Activated T-cell treated with anti-CD3 and anti-CD28 coated beads, Interleukin-2, amount 50 U/mL, for 24 hours (primary cell): ENCODE data around the gene HRK.
"Not testable (repeated sequence)": the region's sequence is repeated elsewhere in the genome, so short reads cannot be mapped to it uniquely, and the experiment has no call there.

ENCODE experiments used
- DNase-seq: peaks from one replicate; pipeline ENCODE4 v3.0.0-alpha.2; 2020
- H3K27ac Mint-ChIP-seq: 2 replicates; pipeline ENCODE4 v1.8.0; 2020; ENCODE audit warnings: mild to moderate bottlenecking, mixed read lengths
- H3K27me3 Mint-ChIP-seq: 2 replicates; pipeline ENCODE4 v1.8.0; 2020; ENCODE audit warnings: mixed read lengths
- H3K36me3 Mint-ChIP-seq: 2 replicates; pipeline ENCODE4 v1.8.0; 2020; ENCODE audit warnings: low read depth, mixed read lengths
- H3K4me1 Mint-ChIP-seq: 2 replicates; pipeline ENCODE4 v1.8.0; 2020; ENCODE audit warnings: low read depth, mixed read lengths
- H3K4me3 Mint-ChIP-seq: 2 replicates; pipeline ENCODE4 v1.8.0; 2020; ENCODE audit warnings: mild to moderate bottlenecking, moderate library complexity, mixed read lengths
- H3K9me3 Mint-ChIP-seq: 2 replicates; pipeline ENCODE4 v1.8.0; 2020; ENCODE audit warnings: mixed read lengths

HRK gene

GRCh38 chr12:116833474-116833873, 47.8 kb downstream of the HRK start:
- Mint-ChIP-seq H3K9me3 (no peaks in the 10 kb centered on the region), H3K36me3 (peaks cover 21% of the 10 kb centered on the region)

GRCh38 chr12:116832353-116832752, 48.9 kb downstream of the HRK start:
- Mint-ChIP-seq H3K36me3 (peaks cover 19% of the 10 kb centered on the region), H3K27ac (no peak overlapping the region), H3K9me3 (no peaks in the 10 kb centered on the region), H3K4me1 (no peaks in the 10 kb centered on the region), H3K4me3 (no peak overlapping the region), H3K27me3 (no peaks in the 10 kb centered on the region)
- DNase-seq = no peak

More at GRCh38 chr12:116833474-116833873, 47.8 kb downstream of the HRK start:
- Mint-ChIP-seq H3K4me1 (no peaks in the 10 kb centered on the region), H3K4me3 (no peak overlapping the region), H3K27me3 (no peaks in the 10 kb centered on the region), H3K27ac (no peak overlapping the region)
- no peak for DNase-seq

GRCh38 chr12:116827432-116827831, 53.8 kb downstream of the HRK start:
- H3K27me3 Mint-ChIP-seq = no peaks in the 10 kb centered on the region
- H3K4me3 Mint-ChIP-seq = no peak overlapping the region
- no peak for DNase-seq
- peaks cover 5% of the 10 kb centered on the region for H3K9me3 Mint-ChIP-seq
- H3K4me1 Mint-ChIP-seq = no peaks in the 10 kb centered on the region
- no peak overlapping the region for H3K27ac Mint-ChIP-seq
- peaks cover 6% of the 10 kb centered on the region for H3K36me3 Mint-ChIP-seq

GRCh38 chr12:116821291-116821690, 60.0 kb downstream of the HRK start:
- peaks cover 5% of the 10 kb centered on the region for H3K9me3 Mint-ChIP-seq
- H3K4me3 Mint-ChIP-seq = no peak overlapping the region
- no peak overlapping the region for H3K27ac Mint-ChIP-seq
- H3K4me1 Mint-ChIP-seq = peaks cover 20% of the 10 kb centered on the region
- no peak for DNase-seq
- peaks cover 11% of the 10 kb centered on the region for H3K36me3 Mint-ChIP-seq
- H3K27me3 Mint-ChIP-seq = no peaks in the 10 kb centered on the region

- Mint-ChIP-seq H3K36me3 (peaks cover 7% of the 10 kb centered on the region), H3K4me3 (peak overlapping the region; percentile 38), H3K4me1 (peaks cover 20% of the 10 kb centered on the region), H3K9me3 (peaks cover 5% of the 10 kb centered on the region), H3K27me3 (no peaks in the 10 kb centered on the region), H3K27ac (no peak overlapping the region)
- no peak for DNase-seq
These were observed 61.1 kb downstream of the HRK start for GRCh38 chr12:116820064-116820656.

- peak; percentile 91 for DNase-seq
- Mint-ChIP-seq H3K4me3 (peak overlapping the region; percentile 92), H3K4me1 (peaks cover 20% of the 10 kb centered on the region), H3K36me3 (peaks cover 5% of the 10 kb centered on the region), H3K27me3 (no peaks in the 10 kb centered on the region), H3K9me3 (no peaks in the 10 kb centered on the region), H3K27ac (peak overlapping the region; percentile 97)
These were observed 62.1 kb downstream of the HRK start for GRCh38 chr12:116818948-116819832.

- Mint-ChIP-seq H3K4me1 (peaks cover 20% of the 10 kb centered on the region), H3K9me3 (no peaks in the 10 kb centered on the region), H3K4me3 (peak overlapping the region; percentile 92), H3K27me3 (no peaks in the 10 kb centered on the region), H3K36me3 (peaks cover 5% of the 10 kb centered on the region), H3K27ac (peak overlapping the region; percentile 97)
- peak; percentile 44 for DNase-seq
These were observed 62.8 kb downstream of the HRK start for GRCh38 chr12:116818341-116818856.

- not testable (repeated sequence) for H3K36me3 Mint-ChIP-seq, H3K27me3 Mint-ChIP-seq, H3K4me3 Mint-ChIP-seq, H3K9me3 Mint-ChIP-seq, DNase-seq, H3K27ac Mint-ChIP-seq
- peaks cover 15% of the 10 kb centered on the region for H3K4me1 Mint-ChIP-seq
These were observed 66.5 kb downstream of the HRK start for GRCh38 chr12:116814766-116815165.

- H3K4me1 Mint-ChIP-seq = peaks cover 9% of the 10 kb centered on the region
- no peaks in the 10 kb centered on the region for H3K9me3 Mint-ChIP-seq
- H3K27ac Mint-ChIP-seq = no peak overlapping the region
- no peaks in the 10 kb centered on the region for H3K36me3 Mint-ChIP-seq
- H3K27me3 Mint-ChIP-seq = no peaks in the 10 kb centered on the region
- no peak for DNase-seq
- H3K4me3 Mint-ChIP-seq = no peak overlapping the region
These were observed 67.8 kb downstream of the HRK start for GRCh38 chr12:116813271-116814041.

- no peaks in the 10 kb centered on the region for H3K27me3 Mint-ChIP-seq
- no peaks in the 10 kb centered on the region for H3K36me3 Mint-ChIP-seq
- H3K4me1 Mint-ChIP-seq = no peaks in the 10 kb centered on the region
- H3K9me3 Mint-ChIP-seq = no peaks in the 10 kb centered on the region
- no peak overlapping the region for H3K27ac Mint-ChIP-seq
- DNase-seq = no peak
- H3K4me3 Mint-ChIP-seq = no peak overlapping the region
These were observed 69.0 kb downstream of the HRK start for GRCh38 chr12:116812238-116812637.

- no peaks in the 10 kb centered on the region for H3K4me1 Mint-ChIP-seq
- no peaks in the 10 kb centered on the region for H3K9me3 Mint-ChIP-seq
- no peak overlapping the region for H3K27ac Mint-ChIP-seq
- no peak for DNase-seq
- no peaks in the 10 kb centered on the region for H3K36me3 Mint-ChIP-seq
- no peak overlapping the region for H3K4me3 Mint-ChIP-seq
- no peaks in the 10 kb centered on the region for H3K27me3 Mint-ChIP-seq
These were observed 72.8 kb downstream of the HRK start for GRCh38 chr12:116808113-116809105.

- H3K27ac Mint-ChIP-seq = no peak overlapping the region
- H3K36me3 Mint-ChIP-seq = no peaks in the 10 kb centered on the region
- H3K27me3 Mint-ChIP-seq = no peaks in the 10 kb centered on the region
- H3K4me1 Mint-ChIP-seq = no peaks in the 10 kb centered on the region
- H3K4me3 Mint-ChIP-seq = no peak overlapping the region
- no peak for DNase-seq
- no peaks in the 10 kb centered on the region for H3K9me3 Mint-ChIP-seq
These were observed 73.7 kb downstream of the HRK start for GRCh38 chr12:116807546-116807945.

GRCh38 chr12:116806845-116807440, 74.3 kb downstream of the HRK start:
- Mint-ChIP-seq H3K27ac (no peak overlapping the region), H3K27me3 (no peaks in the 10 kb centered on the region), H3K9me3 (no peaks in the 10 kb centered on the region), H3K36me3 (no peaks in the 10 kb centered on the region), H3K4me1 (no peaks in the 10 kb centered on the region), H3K4me3 (no peak overlapping the region)
- DNase-seq = no peak
